Adrenal gland (tissue), 5 donors: ENCODE measurements around the gene TXLNG.
A peak's percentile ranks its signal among the peaks of the same experiment; 100 is the strongest.

Experiments used
- POLR2A ChIP-seq, 2 donors: fragments of 450-650 bp; IDR thresholded peaks; one replicate each; pipeline ENCODE4 v1.6.1; 2017; ENCODE audit warnings: antibody characterized with exemption in 2 of 2, mild to moderate bottlenecking in 2 of 2, moderate library complexity in 1 of 2
- TF ChIP-seq, protein P1 (sequence below), 6 experiments: fragments of 450-650 bp in 4 of 6; fragments of 200-600 bp in 2 of 6; sonication (generic) in 1 of 6; IDR thresholded peaks; 1 replicate in 5 of 6; 2 replicates in 1 of 6; pipeline versions ENCODE4 v1.5.1 to v1.8.0; 2016 to 2021; ENCODE audit warnings: antibody characterized with exemption in 6 of 6, mild to moderate bottlenecking in 2 of 6, moderate library complexity in 1 of 6
- donor health status: DM: no; HTN: no; CAD: no.

DNA sequence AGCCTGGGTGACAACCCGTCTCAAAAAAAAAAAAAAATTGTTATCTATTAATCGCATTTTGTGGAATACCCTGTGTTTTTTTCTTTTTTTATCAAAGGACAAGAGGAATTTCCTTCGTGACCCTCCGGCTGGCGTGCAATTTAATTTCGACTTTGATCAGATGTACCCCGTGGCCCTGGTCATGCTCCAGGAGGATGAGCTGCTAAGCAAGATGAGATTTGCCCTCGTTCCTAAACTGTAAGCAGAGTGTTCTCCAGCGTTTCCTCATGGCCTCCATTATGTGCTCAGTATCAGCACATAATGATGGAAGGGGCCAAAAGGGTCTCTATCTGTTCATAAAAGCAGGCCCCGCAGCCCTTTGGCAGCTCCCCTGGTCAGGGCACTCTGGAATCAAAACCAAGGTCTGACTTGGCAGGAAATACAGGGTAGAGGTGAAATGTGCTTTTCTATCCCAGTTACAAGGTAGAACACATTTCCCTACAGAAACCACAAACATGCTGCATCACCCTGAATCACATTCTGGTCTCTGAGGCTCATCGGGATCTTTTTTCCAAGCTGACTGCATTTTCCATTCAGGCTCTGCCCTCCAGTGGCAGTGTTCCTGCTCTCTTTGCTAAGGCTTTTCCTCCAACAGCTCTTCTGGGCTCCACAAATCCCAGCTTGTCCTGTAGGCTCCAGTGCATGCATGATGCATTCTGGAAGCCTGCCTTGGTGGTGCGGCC lies 42.5 kb upstream of the TXLNG start:
- TF ChIP-seq, protein P1, sequence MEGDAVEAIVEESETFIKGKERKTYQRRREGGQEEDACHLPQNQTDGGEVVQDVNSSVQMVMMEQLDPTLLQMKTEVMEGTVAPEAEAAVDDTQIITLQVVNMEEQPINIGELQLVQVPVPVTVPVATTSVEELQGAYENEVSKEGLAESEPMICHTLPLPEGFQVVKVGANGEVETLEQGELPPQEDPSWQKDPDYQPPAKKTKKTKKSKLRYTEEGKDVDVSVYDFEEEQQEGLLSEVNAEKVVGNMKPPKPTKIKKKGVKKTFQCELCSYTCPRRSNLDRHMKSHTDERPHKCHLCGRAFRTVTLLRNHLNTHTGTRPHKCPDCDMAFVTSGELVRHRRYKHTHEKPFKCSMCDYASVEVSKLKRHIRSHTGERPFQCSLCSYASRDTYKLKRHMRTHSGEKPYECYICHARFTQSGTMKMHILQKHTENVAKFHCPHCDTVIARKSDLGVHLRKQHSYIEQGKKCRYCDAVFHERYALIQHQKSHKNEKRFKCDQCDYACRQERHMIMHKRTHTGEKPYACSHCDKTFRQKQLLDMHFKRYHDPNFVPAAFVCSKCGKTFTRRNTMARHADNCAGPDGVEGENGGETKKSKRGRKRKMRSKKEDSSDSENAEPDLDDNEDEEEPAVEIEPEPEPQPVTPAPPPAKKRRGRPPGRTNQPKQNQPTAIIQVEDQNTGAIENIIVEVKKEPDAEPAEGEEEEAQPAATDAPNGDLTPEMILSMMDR (IDR thresholded peaks at IDR 0.05), result peak in 5 of 6 experiments; percentile 27 to 39 (median 31)
- no peak for TF ChIP-seq POLR2A (IDR thresholded peaks at IDR 0.05)
